Putamen (tissue), 1 donor: ENCODE data around the gene MRGPRE.

ENCODE experiments used
- DNase-seq: peaks from one replicate; pipeline ENCODE4 v3.0.0-alpha.2; 2016; ENCODE audit warnings: low spot score

Gene MRGPRE

GRCh38 chr11:3178349-3178748 is 53.9 kb downstream of the MRGPRE start:
- DNase-seq = no peak

DNA sequence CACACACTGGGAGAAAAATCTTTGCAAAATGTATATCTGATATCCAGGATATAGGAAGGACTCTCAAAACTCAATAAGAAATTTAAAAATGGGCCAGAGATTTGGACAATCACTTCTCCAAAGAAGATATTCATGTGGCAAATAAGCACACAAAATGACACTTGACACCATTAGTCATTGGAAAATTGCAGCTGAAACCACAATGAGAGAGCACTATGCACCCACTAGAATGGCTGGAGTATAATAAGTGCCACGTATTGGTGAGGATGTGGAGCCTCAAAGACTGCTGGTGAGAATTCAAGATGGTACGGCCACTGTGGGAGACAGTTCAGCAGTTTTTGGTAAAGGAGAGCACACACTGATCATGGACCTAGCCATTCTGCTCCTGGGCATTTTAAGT is 54.3 kb downstream of the MRGPRE start:
- DNase-seq = no peak
